NCI-H2171 (cell line): ENCODE measurements around the gene IL21R.

ENCODE experiments used
- DNase-seq: peaks from one replicate; lab custom pipeline; 2025; lab: John Stamatoyannopoulos, UW

The IL21R gene

DNA sequence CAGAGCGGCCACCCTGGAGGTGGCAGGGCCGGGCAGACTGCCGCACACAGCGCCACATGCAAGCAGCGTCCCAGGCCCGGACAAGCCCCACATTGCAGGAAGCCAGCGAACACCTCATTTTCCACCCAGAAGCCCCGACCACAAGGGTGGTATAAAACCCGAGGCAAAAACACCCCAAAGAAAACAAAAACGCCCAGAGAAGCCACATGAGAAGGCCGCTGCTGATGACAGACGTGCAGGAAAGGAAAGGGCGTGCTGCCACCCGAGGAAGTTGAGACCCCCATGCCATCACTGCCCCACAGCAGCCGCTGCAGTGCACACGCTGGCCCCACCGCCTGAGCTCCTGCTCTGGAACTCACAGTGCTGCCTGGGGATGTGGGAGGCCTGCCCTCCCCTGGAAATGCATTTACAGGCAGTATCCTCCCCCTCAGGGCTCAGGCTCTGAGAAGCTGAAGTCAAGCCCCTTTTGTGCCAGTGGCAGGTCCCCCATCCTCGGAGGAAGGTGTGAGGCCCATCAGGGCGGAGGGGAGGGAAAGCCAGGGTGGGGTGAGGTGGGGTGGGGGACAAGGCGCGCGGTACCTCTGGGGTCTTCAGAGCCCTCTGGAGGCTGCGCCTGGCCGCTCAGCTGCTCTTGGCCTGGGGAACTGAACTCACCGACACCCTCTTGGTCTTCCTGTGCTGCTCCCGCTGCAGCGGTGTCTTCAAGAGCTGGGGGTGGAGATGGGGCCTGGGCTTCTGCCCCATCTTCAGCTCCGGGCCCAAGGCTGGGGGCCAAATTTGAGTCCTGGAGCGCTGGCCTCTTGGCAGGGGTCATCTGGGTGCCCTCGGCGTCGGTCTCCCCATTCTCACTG, 62.0 kb downstream of the IL21R start:
- no peak for DNase-seq

DNA sequence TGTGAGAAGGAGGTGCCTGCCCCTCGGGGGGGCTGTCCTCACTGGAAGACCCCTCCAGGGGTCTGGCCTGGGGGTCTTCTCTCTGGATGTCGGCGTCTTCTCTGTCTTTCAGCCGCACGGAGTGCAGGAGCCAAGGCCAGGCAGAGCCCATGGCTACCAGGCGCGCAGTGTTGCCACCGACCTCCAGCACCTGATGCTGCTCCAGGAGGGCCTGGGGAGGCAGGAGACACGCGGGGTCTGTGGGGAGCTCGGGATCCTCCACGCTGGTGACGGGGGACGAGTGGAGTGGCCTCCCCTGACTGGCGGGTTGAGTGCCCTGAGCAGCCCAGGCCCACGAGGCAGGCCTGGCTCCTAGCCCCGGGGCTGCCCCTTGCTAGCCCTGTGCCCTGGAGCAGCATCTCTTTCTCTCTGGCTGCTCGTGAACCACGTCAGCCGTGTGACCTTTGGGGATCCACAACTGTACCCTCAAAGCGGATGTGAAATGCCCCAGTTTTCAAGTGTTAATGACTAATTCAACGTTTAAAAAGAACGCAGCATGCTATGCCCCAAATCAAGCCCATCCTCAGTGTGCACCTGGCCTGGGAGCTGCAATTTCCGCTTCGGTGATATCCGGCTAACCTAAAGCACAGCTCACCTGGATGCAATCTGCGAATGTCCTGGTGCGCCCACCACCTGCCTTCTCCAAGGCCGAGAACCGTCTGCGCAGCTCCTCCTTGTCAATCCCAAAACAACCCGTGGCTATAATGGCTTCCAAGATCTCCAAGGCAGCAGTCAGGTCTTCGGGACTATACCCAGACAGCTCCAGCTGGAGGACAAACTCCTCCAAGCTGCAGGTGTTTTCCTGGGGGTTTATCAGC, 62.9 kb downstream of the IL21R start:
- DNase-seq: no peak

DNA sequence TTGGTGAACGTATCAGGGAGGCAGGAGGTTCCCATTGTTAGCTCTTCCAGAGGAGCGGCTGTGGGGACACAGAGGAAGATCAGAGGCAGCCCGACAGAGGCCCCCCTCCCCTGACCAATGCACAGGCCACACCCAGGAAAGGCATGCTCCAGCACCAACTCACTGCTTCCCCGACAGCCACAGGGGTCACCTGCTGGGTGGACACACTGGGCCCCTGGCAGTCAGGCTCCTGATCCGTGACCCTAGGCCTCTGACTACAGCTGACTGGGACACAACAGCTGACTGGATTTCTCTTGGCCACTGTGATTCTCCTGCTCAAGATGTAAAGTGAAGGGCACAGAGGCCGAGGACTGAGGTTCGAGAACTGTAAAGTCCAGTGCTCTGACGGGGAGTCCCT, 63.5 kb downstream of the IL21R start:
- DNase-seq: no peak

DNA sequence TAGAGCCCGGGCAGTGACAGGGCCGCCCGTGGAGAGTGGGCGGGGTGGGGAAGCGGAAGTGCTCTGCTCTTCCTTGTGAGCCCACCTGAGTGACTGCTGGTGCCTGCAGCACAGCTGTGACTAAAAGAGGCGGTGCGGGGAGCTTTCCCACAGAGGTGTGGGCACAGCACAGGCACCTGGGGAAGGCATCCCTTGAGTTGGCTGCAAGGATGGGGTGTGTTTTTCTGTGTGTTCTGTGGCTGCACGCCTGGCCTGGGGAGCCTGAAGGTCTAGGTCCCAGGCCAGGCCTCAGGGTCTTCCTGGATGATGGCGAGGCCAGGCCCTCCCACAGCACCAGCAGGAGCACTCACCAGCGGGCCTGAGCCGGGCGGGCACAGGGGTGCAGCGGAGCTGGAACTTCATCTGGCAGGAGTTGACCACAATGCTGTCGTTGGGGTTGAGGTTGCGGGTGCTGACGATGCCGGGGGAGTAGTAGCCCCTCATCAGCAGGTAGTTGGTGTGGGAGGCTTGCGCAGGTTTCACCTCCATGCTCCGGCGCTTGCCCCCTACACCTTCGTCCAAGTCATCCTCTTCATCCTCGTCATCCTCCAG, 67.1 kb downstream of the IL21R start:
- DNase-seq: no peak

DNA sequence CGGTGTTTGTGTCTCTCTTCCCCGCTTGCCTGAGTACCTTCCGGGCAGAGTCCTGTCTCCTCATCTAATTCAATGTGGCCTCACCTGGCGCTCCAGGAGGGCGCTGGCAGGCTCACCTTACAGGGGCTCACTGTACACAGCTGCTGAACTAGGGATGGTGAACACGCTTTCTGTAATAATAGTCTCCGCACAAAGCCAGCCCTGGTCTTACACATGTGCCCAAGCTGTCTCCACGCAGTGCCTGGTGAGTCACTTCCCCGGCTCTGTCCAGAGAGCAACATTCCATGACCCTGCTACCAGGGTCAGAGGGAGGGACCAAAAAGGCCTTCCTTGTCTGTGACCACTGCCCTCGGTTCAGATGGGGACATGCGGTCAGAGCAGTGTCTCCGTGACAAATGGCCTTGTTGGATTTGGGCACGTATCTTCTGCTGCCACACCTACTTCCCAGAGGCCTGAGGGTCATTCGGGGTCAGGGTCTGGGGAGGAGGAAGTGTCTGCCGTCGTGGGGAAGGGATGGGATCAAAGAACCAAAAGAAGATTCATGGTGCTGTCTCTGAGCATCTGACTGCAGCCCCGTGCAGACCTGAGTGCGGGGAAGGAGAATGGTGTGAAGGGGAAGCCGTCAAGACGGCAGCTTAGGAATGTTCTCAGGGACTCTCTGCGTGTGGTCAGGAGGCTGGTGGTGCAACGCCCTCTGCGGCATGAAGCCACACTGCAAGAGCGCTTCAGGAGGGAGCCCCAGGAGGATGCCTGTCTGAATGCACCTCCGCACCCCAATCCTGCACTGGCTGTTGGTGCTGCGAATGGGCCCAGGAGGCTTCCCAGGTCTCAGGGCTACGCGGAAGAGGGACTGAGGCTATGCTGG, 68.8 kb downstream of the IL21R start:
- no peak for DNase-seq

DNA sequence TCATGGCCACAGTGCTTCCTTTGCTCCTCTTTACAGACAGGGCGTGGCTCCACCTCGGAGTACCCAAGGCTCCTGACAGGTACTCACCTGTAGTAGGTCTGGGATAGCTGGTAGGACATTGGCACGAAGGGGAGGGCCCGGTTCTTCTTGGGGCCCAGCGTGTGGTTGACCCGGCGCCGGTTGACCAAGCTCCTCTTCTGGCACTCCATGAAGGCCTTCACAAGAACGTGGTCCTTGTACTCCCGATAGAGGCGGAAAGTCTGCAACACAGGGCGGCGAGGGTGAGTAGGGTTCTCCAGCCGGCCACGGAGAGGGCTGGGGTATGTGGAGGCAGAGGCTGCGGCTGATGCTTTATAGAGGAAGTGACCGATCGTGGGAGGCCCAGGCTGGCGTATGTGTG, 69.7 kb downstream of the IL21R start:
- DNase-seq: no peak

DNA sequence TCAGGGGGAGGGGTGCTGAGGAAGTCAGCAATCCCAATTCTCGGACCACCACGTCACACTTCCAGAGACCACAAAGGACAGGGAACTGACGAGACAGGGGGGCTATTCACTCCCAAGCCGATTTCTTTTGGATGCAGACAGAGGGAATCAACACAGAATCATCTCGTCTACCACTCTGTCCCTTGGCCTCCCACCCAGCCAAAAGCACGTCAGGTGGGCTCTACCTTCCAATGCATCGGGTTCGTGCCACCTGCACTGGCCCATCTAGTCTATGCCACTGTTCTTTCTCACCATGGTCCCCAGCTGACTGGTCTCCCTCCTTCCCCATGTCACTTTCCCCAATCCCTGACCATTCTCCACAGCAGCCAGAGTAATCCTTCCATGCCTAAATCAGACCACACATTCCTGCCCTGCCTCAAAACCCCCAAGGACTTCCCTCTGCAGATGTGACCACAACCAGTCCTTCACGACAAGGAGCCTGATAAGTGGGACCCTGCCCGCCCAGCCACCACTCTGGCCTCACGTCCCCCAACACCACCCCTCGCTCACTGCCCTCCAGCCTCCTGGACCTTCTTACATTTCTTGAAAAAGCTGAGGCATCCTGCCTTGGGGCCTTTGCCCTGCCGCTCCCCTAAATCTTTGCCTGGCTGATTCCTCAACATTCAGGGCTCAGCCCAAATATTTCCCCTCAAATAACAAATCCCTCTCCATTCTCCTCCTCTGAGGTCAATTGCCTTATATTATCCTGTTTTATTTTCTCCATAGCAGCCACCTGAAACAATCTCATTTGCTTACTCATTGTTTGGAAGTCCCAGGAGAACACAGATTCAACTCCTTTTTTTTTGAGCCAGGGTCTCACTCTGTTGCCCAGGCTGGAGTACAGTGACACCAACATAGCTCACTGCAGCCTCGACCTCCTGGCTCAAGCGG, 70.4 kb downstream of the IL21R start:
- DNase-seq: no peak

DNA sequence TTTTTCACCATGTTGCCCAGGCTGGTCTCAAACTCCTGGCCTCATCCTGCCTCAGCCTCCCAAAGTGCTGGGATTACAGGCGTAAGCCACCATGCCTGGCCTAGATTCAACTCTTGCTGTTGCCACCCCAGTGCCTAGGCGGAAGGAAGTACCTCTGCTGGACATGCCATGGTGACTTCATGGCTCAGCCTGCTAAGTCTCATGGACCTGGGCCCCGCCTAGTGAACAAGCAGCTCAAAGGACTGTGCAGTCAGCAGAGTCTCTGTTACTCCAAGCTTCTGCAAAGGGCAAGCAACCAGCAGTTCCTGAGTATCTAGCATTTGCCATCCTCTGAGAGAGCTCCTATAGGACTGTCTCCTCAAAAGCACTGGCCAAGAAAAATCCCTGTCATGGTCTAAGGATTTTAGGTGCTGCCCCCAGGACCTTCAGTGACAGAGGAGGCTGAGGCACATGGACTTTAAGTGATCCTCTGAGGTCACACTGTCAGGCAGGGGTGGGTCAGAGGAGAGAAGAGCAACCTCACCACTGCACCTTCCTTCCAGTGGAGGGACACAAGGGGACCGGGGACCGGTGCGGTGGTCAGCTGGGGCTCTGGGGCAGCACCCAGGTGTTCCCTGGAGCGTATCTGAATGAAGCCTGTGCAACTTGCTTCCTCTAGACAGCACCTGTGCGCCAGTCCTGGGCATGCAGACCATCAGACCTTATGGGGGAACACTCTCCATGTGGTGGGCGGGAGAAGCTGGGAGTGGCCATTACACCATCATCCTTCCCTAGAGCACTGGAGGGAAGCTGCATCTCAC, 71.3 kb downstream of the IL21R start:
- DNase-seq: no peak

DNA sequence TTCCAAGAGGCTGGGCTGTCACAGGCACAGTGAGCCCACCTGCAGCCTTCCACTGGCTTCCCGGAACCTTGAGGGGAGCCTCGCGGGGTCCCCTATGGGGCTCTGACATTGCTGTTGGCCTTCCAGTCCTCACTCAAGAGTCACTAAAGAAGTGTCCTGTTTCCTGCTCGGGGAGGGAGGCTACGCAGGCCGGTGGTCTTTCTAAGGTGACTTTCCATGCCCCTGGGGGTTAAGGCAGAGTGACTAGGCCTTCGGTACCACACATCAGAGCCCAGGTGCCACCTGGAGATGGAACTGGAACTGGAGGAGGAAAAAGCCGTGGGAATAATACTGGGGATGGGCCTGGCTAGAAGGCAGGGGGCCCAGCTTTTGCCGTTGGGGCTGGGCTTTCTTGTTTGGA, 72.1 kb downstream of the IL21R start:
- no peak for DNase-seq

DNA sequence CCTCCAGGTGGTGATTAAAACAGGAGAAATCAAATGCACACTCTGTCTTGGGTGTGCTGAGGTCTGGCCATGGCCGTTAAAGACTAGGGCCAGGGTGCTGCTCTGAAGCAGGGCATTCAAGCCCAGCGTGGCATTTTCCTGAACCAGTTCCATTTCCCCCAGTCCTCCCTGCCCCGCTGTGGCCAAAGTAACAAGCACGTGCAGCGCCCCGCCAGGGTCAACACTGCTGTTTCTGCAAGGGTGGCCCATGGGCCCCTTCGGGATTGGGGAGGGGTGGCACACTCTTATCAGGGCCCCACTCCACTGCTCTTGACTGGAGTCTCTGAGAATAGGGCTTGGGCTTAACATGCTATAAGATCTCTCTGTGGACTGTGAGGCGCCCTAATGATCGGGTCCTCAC, 72.9 kb downstream of the IL21R start:
- DNase-seq: no peak

DNA sequence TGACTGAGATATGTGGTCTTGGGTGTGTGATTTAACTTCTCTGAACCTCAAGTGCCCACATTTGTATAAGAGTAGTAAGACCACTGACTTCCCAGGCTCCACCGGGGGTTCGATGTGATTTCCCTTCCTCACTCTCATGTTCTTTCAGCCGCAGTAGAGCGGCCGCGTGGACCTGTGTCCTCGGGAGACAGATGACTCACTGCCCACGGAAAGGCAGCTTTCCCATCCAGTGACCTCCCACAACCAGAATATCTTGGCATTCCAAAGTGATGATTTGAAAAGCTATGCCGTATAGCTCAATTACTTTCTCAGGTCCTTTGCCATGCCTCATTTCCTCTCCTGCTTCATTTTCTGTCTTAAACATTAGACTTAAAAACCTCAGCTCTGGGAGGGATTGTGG, 73.6 kb downstream of the IL21R start:
- no peak for DNase-seq

DNA sequence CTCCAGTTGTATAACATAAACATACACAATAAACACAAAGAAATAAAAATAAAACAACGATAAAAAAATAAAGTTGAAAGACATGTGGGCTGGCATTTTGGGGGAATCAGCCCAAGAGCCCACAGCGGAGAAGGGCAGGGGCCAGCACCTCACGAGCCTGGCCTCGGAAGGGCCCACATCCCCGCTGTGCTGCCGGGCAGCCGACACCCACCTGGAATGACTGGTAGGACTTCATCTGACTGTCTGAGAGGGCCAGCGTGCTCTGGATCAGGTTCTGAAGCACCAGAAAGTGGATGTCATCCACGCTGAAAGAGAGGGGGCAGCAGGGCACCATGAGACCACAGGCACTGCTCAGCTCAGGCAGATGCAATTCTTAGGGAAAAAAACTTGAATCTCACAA, 74.3 kb downstream of the IL21R start:
- no peak for DNase-seq

DNA sequence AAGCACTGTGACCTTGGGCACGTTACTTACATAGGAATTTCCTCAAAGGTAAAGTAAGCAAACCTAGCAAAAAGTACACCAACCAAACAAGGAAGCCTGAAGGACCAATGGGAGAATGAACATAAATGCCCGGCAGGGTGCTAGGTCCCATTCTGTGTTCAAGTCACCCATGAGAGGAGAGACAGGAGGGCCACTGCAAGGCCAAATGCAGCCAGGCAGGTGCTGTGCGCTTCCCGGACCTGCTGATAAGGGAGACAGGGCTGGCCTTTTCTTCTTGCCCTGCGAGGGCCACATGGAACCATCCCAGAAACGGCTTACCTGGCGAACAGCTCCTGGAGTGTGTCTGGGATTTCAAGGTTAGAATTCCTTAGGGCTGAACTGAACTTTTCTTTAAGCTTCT, 78.8 kb downstream of the IL21R start:
- no peak for DNase-seq

DNA sequence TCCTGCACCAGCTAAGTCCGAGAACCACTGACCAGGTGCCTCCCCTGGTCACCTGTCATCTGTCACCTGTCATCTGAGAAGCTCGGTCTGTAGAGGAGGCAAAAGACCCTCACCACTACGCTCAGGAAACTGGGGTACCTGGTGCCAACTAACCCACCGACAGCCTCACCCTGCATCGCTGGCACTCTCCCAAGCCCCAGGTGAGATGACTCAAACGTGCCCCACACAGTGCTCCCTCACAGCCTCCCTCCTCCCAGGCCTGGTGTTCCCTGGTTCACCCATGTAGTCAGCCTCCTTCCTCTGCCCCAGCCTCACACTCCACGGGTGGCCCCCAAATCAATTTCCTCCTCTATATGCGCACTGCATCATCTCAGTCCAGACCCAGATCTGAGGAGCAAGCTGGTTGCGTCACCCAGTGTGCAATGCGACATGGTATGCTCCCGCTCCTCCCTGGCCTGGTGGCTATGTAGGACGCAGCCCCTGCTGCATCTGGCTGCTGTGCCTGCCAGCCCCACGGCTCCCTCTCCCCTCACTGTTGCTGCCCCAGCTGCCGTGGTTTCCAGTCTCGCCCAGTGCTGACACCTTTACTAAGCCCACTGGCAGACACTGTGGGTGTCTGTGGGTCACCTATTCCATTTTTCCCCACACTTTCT, 79.4 kb downstream of the IL21R start:
- DNase-seq: no peak

DNA sequence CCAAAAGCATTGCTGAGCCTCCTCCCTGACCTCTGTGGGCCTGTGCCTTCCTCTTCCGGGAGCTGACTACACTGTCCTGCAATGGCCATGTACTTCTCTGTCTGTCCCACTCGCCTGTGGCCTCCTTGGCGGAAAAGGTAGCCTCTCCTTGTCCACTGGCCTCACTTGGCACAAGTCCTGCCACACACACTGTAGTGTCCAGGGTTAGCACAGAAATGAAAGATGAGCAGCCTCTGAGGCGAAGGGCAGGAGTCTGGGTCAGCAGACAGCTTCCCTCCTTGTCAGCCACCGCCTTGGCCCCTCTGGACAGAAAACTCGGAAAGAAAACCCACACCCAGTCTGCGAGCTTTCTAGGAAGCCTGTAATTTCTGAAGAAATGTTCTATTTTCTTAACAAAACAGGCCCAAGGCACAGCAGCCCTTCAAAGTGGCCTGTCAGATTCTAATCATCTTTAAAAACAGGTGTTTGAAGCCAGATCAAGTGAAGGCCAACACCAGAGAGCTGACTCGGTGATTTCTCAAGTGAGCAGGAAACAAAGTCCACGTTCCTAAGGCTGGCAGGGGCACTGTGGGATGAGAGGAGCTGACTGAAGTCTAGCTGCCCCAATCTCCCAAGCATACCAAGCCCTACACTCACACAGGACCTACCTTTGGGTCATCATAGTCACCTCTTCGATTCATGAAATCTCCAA, 80.6 kb downstream of the IL21R start:
- DNase-seq: no peak

DNA sequence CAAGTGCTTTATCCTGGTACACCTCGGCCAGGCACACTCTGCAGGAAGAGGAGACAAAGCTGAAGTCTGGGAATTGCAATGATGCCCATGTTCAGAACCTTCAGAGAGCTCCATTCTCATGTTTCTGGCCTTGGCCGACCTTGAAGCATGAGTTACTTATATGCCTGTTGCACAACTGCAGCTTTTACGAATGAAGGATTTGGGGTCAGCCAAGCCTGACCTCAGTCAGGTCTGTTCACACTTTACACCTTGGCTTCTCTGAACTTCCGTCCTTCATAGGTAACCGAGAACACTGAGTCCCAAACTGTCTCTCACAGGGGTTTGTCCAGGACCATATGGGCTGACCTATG, 81.1 kb downstream of the IL21R start:
- DNase-seq: no peak

DNA sequence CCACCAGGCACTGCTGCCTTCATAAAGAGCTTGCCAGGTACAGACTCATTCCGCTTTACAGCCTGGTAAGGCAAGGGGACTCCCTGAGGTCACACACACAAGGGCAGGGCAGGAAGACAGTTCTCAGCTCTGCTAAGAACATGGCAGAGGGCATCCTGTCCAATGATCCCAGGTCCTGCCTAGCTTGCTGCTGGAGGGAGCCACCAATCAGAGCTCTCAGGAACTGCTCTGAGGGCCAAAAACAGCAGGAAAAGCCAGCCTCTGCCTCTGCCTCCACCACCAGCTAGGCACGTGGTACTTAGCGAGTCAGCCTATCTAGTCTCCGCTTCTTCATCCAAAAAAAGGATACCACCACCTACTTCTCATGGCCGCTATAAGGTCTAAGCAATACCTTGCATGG, 81.7 kb downstream of the IL21R start:
- DNase-seq: no peak

DNA sequence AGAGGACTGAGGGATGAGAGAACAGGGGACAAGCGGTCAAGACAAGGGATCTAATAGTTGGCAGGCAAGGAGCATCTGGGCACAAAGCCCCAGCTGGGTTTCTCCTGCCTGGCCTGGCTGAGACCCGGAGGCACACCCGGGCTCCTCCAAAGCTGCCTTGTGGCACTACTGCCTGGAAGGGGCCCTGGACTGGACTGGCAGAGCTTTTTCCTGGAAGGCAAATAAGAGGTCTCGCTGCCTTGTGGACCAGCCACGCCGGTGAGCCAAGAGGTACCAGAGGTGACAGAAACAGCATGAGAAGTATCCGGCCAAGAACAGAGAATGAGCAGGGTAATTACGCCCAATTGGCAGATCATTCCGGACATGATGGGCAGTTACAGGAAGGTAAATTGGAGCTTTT, 83.2 kb downstream of the IL21R start:
- DNase-seq: no peak

DNA sequence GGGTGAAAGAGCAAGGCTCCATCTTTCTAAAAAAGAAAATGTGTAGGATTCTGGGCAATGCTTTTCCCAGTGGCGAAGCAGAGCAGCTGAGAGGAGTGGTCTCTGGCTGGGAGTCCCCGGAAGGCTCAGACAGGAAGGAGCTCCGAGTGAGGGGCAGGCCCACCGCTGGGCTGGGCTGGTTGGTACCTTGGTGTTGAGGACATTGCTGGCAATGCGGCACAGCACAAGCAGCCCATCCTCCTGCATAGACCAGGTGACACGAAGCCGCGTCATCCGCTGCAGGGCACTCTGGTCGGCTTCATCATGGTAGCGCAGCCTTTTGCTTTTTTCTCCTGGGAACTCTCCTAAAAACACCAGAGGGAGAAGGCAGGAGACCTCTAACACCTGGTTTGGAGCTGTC, 83.8 kb downstream of the IL21R start:
- no peak for DNase-seq
